WERI-Rb-1 (cell line): ENCODE measurements around the gene NFIX.

Experiments used
- DNase-seq: peaks from one replicate; pipeline ENCODE4 v3.0.0-alpha.2; 2020
- H3K27ac ChIP-seq: fragments of 250-450 bp; sonication (Bioruptor Pico); 2 replicates; pipeline ENCODE4 v1.5.1; 2020; ENCODE audit warnings: mild to moderate bottlenecking, moderate library complexity
- H3K27me3 ChIP-seq: fragments of 250-450 bp; sonication (Bioruptor Pico); 2 replicates; pipeline ENCODE4 v1.5.1; 2021; ENCODE audit warnings: mild to moderate bottlenecking, low read depth, moderate library complexity; ENCODE audit not compliant: insufficient read depth, severe bottlenecking
- H3K36me3 ChIP-seq: fragments of 250-450 bp; sonication (Bioruptor Pico); 2 replicates; pipeline ENCODE4 v1.5.1; 2020; ENCODE audit warnings: mild to moderate bottlenecking, moderate library complexity
- H3K4me3 ChIP-seq: 2 replicates; pipeline ENCODE4 v1.5.1; 2011; ENCODE audit warnings: low read depth, mild to moderate bottlenecking, control low read depth, low read length
- H3K9me3 ChIP-seq: fragments of 250-450 bp; sonication (Bioruptor Pico); 2 replicates; pipeline ENCODE4 v1.5.1; 2021; ENCODE audit warnings: mild to moderate bottlenecking, moderate library complexity; ENCODE audit not compliant: severe bottlenecking
- TF ChIP-seq, protein P1 (sequence below): IDR thresholded peaks from 2 replicates; pipeline ENCODE4 v1.5.1; 2011; ENCODE audit warnings: low read depth, mild to moderate bottlenecking, control low read depth, inconsistent platforms, low read length

NFIX gene

DNA sequence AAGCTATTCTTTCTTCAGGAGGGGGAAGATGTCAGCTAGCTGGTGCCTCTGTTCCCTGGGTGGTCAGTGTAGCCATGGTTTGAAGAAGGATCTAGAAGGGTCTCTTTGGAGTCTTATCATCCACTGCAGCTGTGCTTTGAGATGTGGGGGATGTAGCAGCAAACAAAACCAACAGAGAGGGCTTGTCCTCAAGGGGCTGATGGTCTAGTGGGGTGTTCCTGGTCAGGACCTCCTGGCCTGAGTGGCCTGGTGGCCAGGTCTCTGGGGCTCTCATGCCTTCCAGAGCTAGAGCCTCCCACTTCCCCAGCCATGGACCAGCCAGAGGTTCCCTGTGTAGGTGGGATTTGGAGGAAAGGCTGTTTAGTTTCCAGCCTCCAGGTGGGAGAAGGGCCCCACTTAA lies 67.0 kb downstream of the NFIX start:
- TF ChIP-seq, protein P1, sequence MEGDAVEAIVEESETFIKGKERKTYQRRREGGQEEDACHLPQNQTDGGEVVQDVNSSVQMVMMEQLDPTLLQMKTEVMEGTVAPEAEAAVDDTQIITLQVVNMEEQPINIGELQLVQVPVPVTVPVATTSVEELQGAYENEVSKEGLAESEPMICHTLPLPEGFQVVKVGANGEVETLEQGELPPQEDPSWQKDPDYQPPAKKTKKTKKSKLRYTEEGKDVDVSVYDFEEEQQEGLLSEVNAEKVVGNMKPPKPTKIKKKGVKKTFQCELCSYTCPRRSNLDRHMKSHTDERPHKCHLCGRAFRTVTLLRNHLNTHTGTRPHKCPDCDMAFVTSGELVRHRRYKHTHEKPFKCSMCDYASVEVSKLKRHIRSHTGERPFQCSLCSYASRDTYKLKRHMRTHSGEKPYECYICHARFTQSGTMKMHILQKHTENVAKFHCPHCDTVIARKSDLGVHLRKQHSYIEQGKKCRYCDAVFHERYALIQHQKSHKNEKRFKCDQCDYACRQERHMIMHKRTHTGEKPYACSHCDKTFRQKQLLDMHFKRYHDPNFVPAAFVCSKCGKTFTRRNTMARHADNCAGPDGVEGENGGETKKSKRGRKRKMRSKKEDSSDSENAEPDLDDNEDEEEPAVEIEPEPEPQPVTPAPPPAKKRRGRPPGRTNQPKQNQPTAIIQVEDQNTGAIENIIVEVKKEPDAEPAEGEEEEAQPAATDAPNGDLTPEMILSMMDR, result no peak
- Histone ChIP-seq H3K4me3 (no peak overlapping the region), H3K27ac (no peak overlapping the region), H3K36me3 (no peaks in the 10 kb centered on the region), H3K27me3 (peaks cover 4% of the 10 kb centered on the region), H3K9me3 (no peaks in the 10 kb centered on the region)
- no peak for DNase-seq

DNA sequence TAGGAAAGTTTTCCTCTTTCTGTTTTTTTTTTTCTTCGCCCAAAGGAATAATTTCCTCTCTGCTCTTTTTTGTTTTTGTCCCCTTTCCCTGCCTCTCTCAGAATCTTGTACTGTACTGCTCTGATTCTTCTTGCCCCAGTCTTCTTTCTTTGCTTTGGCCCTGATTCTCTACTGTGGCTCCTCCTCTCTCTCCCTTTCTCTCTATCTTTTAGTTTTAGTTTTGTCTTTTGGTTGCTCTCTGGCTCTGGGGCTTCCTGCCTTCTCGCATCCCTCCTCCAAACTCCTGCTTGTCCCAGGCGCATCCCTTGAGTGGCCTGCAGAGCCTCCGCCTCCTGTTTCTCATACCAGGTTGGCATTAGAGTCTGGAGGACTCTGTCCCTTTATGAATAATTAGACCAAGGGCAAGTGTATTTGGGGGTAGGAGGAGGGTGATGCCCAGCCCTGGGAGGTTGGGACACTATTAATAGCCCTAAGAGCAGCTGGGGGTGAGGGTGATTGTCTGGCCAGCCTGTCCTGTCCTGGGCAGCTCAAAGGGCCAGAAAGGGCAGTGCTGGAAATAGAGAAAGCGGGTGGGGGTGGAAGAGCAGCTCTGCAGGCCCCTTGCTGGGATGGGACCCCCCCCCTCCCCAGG lies 68.3 kb downstream of the NFIX start:
- Histone ChIP-seq H3K36me3 (no peaks in the 10 kb centered on the region), H3K4me3 (no peak overlapping the region), H3K27ac (no peak overlapping the region), H3K27me3 (peaks cover 4% of the 10 kb centered on the region), H3K9me3 (no peaks in the 10 kb centered on the region)
- TF ChIP-seq, protein P1, result no peak
- DNase-seq, result no peak

DNA sequence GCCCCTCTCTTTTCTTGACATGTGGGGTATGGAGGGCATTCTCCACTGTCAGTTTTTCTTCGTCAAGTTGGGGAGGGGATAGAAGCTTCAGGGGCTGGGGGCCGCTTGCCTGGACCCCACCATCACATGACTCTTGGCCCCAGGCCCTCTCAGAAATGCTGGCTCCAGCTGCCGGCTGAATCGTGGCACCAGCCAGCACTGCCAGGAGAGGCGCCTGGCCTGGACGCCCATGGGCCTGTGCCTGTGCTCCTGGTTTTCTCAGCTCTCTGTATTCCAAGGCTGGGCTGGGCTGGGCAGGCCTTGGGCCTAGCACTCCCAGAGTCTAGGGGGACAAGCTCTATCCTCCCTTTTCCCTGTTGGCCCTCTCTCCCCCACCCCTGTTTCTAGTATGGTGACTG lies 68.8 kb downstream of the NFIX start:
- H3K27ac ChIP-seq, result no peak overlapping the region
- no peak for DNase-seq

DNA sequence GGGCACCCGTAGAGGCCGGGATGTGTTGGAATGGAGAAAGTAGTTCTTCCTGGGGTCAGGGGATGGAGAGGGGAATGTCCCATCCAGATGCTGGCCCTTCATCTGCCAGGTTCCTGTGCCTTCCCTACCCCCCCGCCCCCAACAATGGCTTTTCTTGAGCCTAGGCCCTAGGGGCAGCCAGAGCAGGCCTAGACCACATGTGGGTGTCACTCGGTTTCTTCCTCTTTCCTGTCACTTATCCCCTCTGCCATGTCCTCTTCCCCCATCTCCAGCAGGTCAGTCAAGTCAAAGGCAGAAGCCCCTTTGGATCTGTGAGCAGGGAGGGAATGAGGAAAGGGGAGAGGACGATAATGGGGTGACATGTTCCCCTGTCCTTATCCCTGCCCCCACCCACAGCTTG lies 71.0 kb downstream of the NFIX start:
- no peak overlapping the region for H3K4me3 ChIP-seq
- H3K27ac ChIP-seq, result no peak overlapping the region
- H3K9me3 ChIP-seq, result no peaks in the 10 kb centered on the region
- TF ChIP-seq, protein P1, result no peak
- H3K36me3 ChIP-seq, result no peaks in the 10 kb centered on the region
- peaks cover 4% of the 10 kb centered on the region for H3K27me3 ChIP-seq
- no peak for DNase-seq

More for the DNA sequence above, 68.8 kb downstream of the NFIX start:
- Histone ChIP-seq H3K36me3 (no peaks in the 10 kb centered on the region), H3K9me3 (no peaks in the 10 kb centered on the region), H3K4me3 (no peak overlapping the region), H3K27me3 (peaks cover 4% of the 10 kb centered on the region)
- TF ChIP-seq, protein P1, result no peak

- H3K9me3 ChIP-seq, result no peaks in the 10 kb centered on the region
- H3K36me3 ChIP-seq, result no peaks in the 10 kb centered on the region
- no peak overlapping the region for H3K4me3 ChIP-seq
- TF ChIP-seq, protein P1, result no peak
- no peak overlapping the region for H3K27ac ChIP-seq
- DNase-seq, result no peak
- H3K27me3 ChIP-seq, result no peaks in the 10 kb centered on the region
Measured at GRCh38 chr19:13066933-13067807, 71.9 kb downstream of the NFIX start.
